IMR-90 (cell line): ENCODE data around the gene RAC3. TPM values are rescaled to one million over a fixed set of nuclear protein-coding genes. Genes with fewer than 3 reads are reported as not detected.
A peak's percentile ranks its signal among the peaks of the same experiment; 100 is the strongest.

ENCODE experiments used
- ATAC-seq: fragments of 200-7000 bp; cut with Tn5 transposase; 2 replicates; pipeline ENCODE4 v1.9.1; 2020; ENCODE audit warnings: low read depth, mild to moderate bottlenecking, moderate library complexity
- BruUV-seq: library from RNA; stranded (reverse); fragments of 400-500 nt; replicated peaks from 2 replicates; lab custom pipeline; 2021; lab: Mats Ljungman, UMichigan
- CTCF ChIA-PET: fragments of 300-600 bp; formaldehyde crosslinking; extraction: SDS; loops from one replicate; lab custom pipeline; 2021; ENCODE audit warnings: antibody characterized with exemption; lab: Yijun Ruan, JAX
- POLR2A ChIA-PET: fragments of 300-600 bp; sonication (Branson Sonifier 250); formaldehyde crosslinking; loops from one replicate; lab custom pipeline; 2022; ENCODE audit warnings: antibody characterized with exemption; ENCODE audit not compliant: unreplicated experiment; lab: Charles Lee
- DNase-seq: peaks from one replicate; pipeline ENCODE4 v3.0.0; 2013
- H2AFZ ChIP-seq: replicated peaks from 2 replicates; pipeline ENCODE3; 2013; ENCODE audit warnings: low read length, mild to moderate bottlenecking; ENCODE audit not compliant: poor library complexity
- H2AK5ac ChIP-seq: 2 replicates; pipeline ENCODE4 v1.6.1; 2013; ENCODE audit warnings: low read depth, low read length, inconsistent platforms
- H2AK9ac ChIP-seq: replicated peaks from 2 replicates; pipeline ENCODE3; 2013; ENCODE audit warnings: mild to moderate bottlenecking, low read depth, low read length, moderate library complexity; ENCODE audit not compliant: poor library complexity
- H2BK120ac ChIP-seq: 2 replicates; pipeline ENCODE4 v1.6.1; 2013; ENCODE audit warnings: low read depth, low read length, inconsistent platforms
- H2BK15ac ChIP-seq: 3 replicates; pipeline ENCODE4 v1.6.1; 2013; ENCODE audit warnings: low read depth, low read length, inconsistent platforms
- H2BK20ac ChIP-seq: 2 replicates; pipeline ENCODE4 v1.6.1; 2013; ENCODE audit warnings: low read depth, mild to moderate bottlenecking, inconsistent platforms, low read length, moderate library complexity
- H2BK5ac ChIP-seq: 2 replicates; pipeline ENCODE4 v1.6.1; 2013; ENCODE audit warnings: mild to moderate bottlenecking, low read depth, low read length, inconsistent platforms; ENCODE audit not compliant: poor library complexity, severe bottlenecking
- H3K14ac ChIP-seq: replicated peaks from 2 replicates; pipeline ENCODE4 v1.6.1; 2013; ENCODE audit warnings: low read depth, low read length, inconsistent platforms
- H3K18ac ChIP-seq: 2 replicates; pipeline ENCODE4 v1.6.1; 2013; ENCODE audit warnings: low read depth, low read length, control low read depth
- H3K23ac ChIP-seq: 2 replicates; pipeline ENCODE4 v1.6.1; 2013; ENCODE audit warnings: low read depth, low read length, inconsistent platforms
- H3K27ac ChIP-seq: 2 replicates; pipeline ENCODE4 v1.5.1; 2013; ENCODE audit warnings: mild to moderate bottlenecking, control low read depth, low read length; ENCODE audit not compliant: insufficient read depth
- H3K27me3 ChIP-seq: 2 replicates; pipeline ENCODE4 v1.6.1; 2013; ENCODE audit warnings: low read length; ENCODE audit not compliant: control insufficient read depth, insufficient read depth
- H3K36me3 ChIP-seq: 2 replicates; pipeline ENCODE4 v1.6.1; 2013; ENCODE audit warnings: low read length, mixed read lengths; ENCODE audit not compliant: control insufficient read depth, insufficient read depth
- H3K4ac ChIP-seq: 2 replicates; pipeline ENCODE4 v1.6.1; 2013; ENCODE audit warnings: low read depth, low read length, inconsistent platforms
- H3K4me1 ChIP-seq: 2 replicates; pipeline ENCODE4 v1.6.1; 2013; ENCODE audit warnings: low read length, mixed read lengths; ENCODE audit not compliant: control insufficient read depth, insufficient read depth
- H3K4me2 ChIP-seq: 2 replicates; pipeline ENCODE4 v1.6.1; 2013; ENCODE audit warnings: low read depth, mild to moderate bottlenecking, control low read depth, low read length, moderate library complexity
- H3K4me3 ChIP-seq: 2 replicates; pipeline ENCODE4 v1.5.1; 2013; ENCODE audit warnings: low read depth, mild to moderate bottlenecking, control low read depth, low read length, moderate library complexity; ENCODE audit not compliant: insufficient read depth
- H3K56ac ChIP-seq: 2 replicates; pipeline ENCODE4 v1.6.1; 2013; ENCODE audit warnings: low read length, inconsistent platforms; ENCODE audit not compliant: insufficient read depth; ENCODE audit errors: extremely low read depth
- H3K79me1 ChIP-seq, 2 experiments: 2 replicates each; pipeline ENCODE4 v1.6.1; 2013; ENCODE audit warnings: low read length in 2 of 2, inconsistent platforms in 1 of 2, low read depth in 1 of 2
- H3K9ac ChIP-seq: 2 replicates; pipeline ENCODE4 v1.6.1; 2013; ENCODE audit warnings: low read depth, low read length, control low read depth
- H3K9me1 ChIP-seq: 2 replicates; pipeline ENCODE4 v1.6.1; 2013; ENCODE audit warnings: low read length, inconsistent platforms; ENCODE audit not compliant: insufficient read depth
- H3K9me3 ChIP-seq: 2 replicates; pipeline ENCODE4 v1.6.1; 2013; ENCODE audit warnings: low read length; ENCODE audit not compliant: control insufficient read depth, insufficient read depth
- H4K20me1 ChIP-seq: 2 replicates; pipeline ENCODE4 v1.6.1; 2013; ENCODE audit warnings: low read length, inconsistent platforms; ENCODE audit not compliant: insufficient read depth
- H4K5ac ChIP-seq: 2 replicates; pipeline ENCODE4 v1.6.1; 2013; ENCODE audit warnings: mild to moderate bottlenecking, low read depth, low read length, control low read depth
- H4K8ac ChIP-seq, 2 experiments: 2 replicates each; pipeline ENCODE4 v1.6.1; 2013; ENCODE audit warnings: low read depth in 2 of 2, low read length in 2 of 2, control low read depth in 1 of 2, inconsistent platforms in 1 of 2
- H4K91ac ChIP-seq: 2 replicates; pipeline ENCODE4 v1.6.1; 2013; ENCODE audit warnings: low read depth, low read length, inconsistent platforms; ENCODE audit not compliant: insufficient read depth
- BHLHE40 ChIP-seq: fragments of 150-350 bp; IDR thresholded peaks from 2 replicates; pipeline ENCODE4 v1.6.1; 2016; ENCODE audit warnings: mild to moderate bottlenecking, low read depth, low read length
- CEBPB ChIP-seq: IDR thresholded peaks from 2 replicates; pipeline ENCODE4 v1.6.1; 2012; ENCODE audit warnings: low read depth, low read length, improper control_type of control experiment
- CHD1 ChIP-seq: IDR thresholded peaks from 2 replicates; pipeline ENCODE4 v1.6.1; 2012; ENCODE audit warnings: low read depth, low read length, improper control_type of control experiment
- CTCF ChIP-seq: conservative IDR thresholded peaks from 2 replicates; pipeline ENCODE4 v1.5.1; 2012; ENCODE audit warnings: mild to moderate bottlenecking, low read depth, low read length, improper control_type of control experiment
- ELK1 ChIP-seq: fragments of 150-350 bp; IDR thresholded peaks from 2 replicates; pipeline ENCODE4 v1.6.1; 2016; ENCODE audit warnings: low read depth, mild to moderate bottlenecking, low read length, moderate library complexity, borderline replicate concordance
- FOS ChIP-seq: fragments of 150-350 bp; IDR thresholded peaks from 2 replicates; pipeline ENCODE4 v1.6.1; 2016; ENCODE audit warnings: low read depth, low read length
- MAFK ChIP-seq: IDR thresholded peaks from 2 replicates; pipeline ENCODE4 v1.6.1; 2012; ENCODE audit warnings: low read depth, low read length, improper control_type of control experiment
- MAZ ChIP-seq: IDR thresholded peaks from 2 replicates; pipeline ENCODE4 v1.6.1; 2012; ENCODE audit warnings: low read depth, mild to moderate bottlenecking, low read length, improper control_type of control experiment, moderate library complexity, borderline replicate concordance
- MXI1 ChIP-seq: IDR thresholded peaks from 2 replicates; pipeline ENCODE4 v1.6.1; 2012; ENCODE audit warnings: low read depth, mild to moderate bottlenecking, low read length, moderate library complexity, borderline replicate concordance
- NFE2L2 ChIP-seq: fragments of 150-350 bp; IDR thresholded peaks from 2 replicates; pipeline ENCODE4 v1.6.1; 2016; ENCODE audit warnings: low read depth, mild to moderate bottlenecking, low read length
- POLR2A ChIP-seq: IDR thresholded peaks from 2 replicates; pipeline ENCODE4 v1.6.1; 2012; ENCODE audit warnings: mild to moderate bottlenecking, low read depth, low read length
- RAD21 ChIP-seq: IDR thresholded peaks from 2 replicates; pipeline ENCODE4 v1.6.1; 2012; ENCODE audit warnings: low read length, improper control_type of control experiment
- RCOR1 ChIP-seq: IDR thresholded peaks from 2 replicates; pipeline ENCODE4 v1.6.1; 2012; ENCODE audit warnings: mild to moderate bottlenecking, low read length, improper control_type of control experiment; ENCODE audit not compliant: insufficient replicate concordance
- RFX5 ChIP-seq: IDR thresholded peaks from 2 replicates; pipeline ENCODE4 v1.8.0; 2012; ENCODE audit warnings: low read depth, mild to moderate bottlenecking, low read length, moderate library complexity
- SMC3 ChIP-seq: fragments of 150-350 bp; IDR thresholded peaks from 2 replicates; pipeline ENCODE4 v1.6.1; 2016; ENCODE audit warnings: low read depth, mild to moderate bottlenecking, antibody characterized with exemption, low read length, moderate library complexity
- USF2 ChIP-seq: fragments of 150-350 bp; IDR thresholded peaks from 2 replicates; pipeline ENCODE4 v1.6.1; 2017; ENCODE audit warnings: mild to moderate bottlenecking, antibody characterized with exemption, low read length, low read depth
- WGBS, 2 experiments: methylation state at CpG; one replicate each; pipeline versions ENCODE4 v1.1.5 to v1.1.7; 2013; ENCODE audit warnings: missing lambda C conversion rate in 2 of 2; ENCODE audit not compliant: insufficient read length in 1 of 2; ENCODE audit errors: extremely low coverage in 2 of 2; 5-methylcytosine and 5-hydroxymethylcytosine counted together
- dilution Hi-C: fragments of 300-500 bp; cut with HindIII; formaldehyde crosslinking; loops from one replicate; pipeline ENCODE4 v1.14.3; 2018; ENCODE audit warnings: low sequenced_read_pairs; ENCODE audit not compliant: unreplicated experiment
- in situ Hi-C: fragments of 300-500 bp; cut with MboI; formaldehyde crosslinking; loops from 3 replicates; pipeline ENCODE4 v1.14.3; 2019; ENCODE audit warnings: low sequenced_read_pairs, inconsistent platforms, mixed read lengths
- intact Hi-C: fragments of 100-400 bp; cut with micrococcal nuclease; formaldehyde crosslinking; loops from 2 replicates; pipeline ENCODE4 v1.10.0; 2022
- polyA plus RNA-seq, 3 experiments: library from polyadenylated mRNA; depleted of rRNA; stranded (reverse); fragments of >200 nt; gene quantifications; 2 replicates each; pipeline ENCODE4 v1.2.3, GENCODE V29; 2012; ENCODE audit warnings: low replicate concordance in 1 of 3
- total RNA-seq: library from RNA; depleted of rRNA; stranded (reverse); fragments of >200 nt; gene quantifications from 2 replicates; pipeline ENCODE4 v1.2.3, GENCODE V29; 2012

RAC3 gene
- total and polyA plus RNA-seq, 2 of the 4 experiments (the other 2 are of a cell fraction), result 5.7 to 23.4 TPM

GRCh38 chr17:82024859-82025258, 6.6 kb upstream of the RAC3 start:
- POLR2A ChIA-PET, result no interaction called here
- no peak overlapping the region for H2AK5ac ChIP-seq
- no peak overlapping the region for H2BK15ac ChIP-seq
- DNase-seq (no peak), ATAC-seq (no peak)
- H3K9me3 ChIP-seq, result no peaks in the 10 kb centered on the region
- BruUV-seq, result no TSS peak
- H3K56ac ChIP-seq, result no peak overlapping the region
- H2AK9ac ChIP-seq, result peak overlapping the region; percentile 55
- no peaks in the 10 kb centered on the region for H3K27me3 ChIP-seq
- peaks cover 24% of the 10 kb centered on the region for H4K20me1 ChIP-seq
- H3K18ac ChIP-seq, result no peak overlapping the region
- no peak overlapping the region for H4K91ac ChIP-seq
- intact Hi-C loops (no loop called here), in situ Hi-C loops (no loop called here), dilution Hi-C loops (no loop called here)
- no peak overlapping the region for H4K8ac ChIP-seq
- H3K9me1 ChIP-seq, result no peaks in the 10 kb centered on the region
- H3K4ac ChIP-seq, result no peak overlapping the region
- CTCF ChIA-PET, result no interaction called here
- peaks cover 13% of the 10 kb centered on the region for H3K4me1 ChIP-seq
- H3K4me2 ChIP-seq, result no peak overlapping the region
- no peak overlapping the region for H3K27ac ChIP-seq
- H2BK120ac ChIP-seq, result no peak overlapping the region
- H3K14ac ChIP-seq, result no peak overlapping the region
- H3K9ac ChIP-seq, result no peak overlapping the region
- WGBS, 2 experiments, result 99% methylated on average over 12 of the region's 17 CpGs; no CpG with 5 or more reads in 1 of the 2 experiments
- H3K4me3 ChIP-seq, result no peak overlapping the region
- TF ChIP-seq USF2 (no peak), RFX5 (no peak), CTCF (no peak), MAFK (no peak), POLR2A (no peak), FOS (no peak), MXI1 (no peak), BHLHE40 (no peak), NFE2L2 (no peak), MAZ (no peak), SMC3 (no peak), RAD21 (no peak), CHD1 (no peak), RCOR1 (no peak), ELK1 (no peak), CEBPB (no peak)
- peaks cover 2% of the 10 kb centered on the region for H3K36me3 ChIP-seq
- no peak overlapping the region for H4K5ac ChIP-seq
- H2BK5ac ChIP-seq, result no peak overlapping the region
- peak overlapping the region; percentile 32 for H2AFZ ChIP-seq
- no peak overlapping the region for H3K23ac ChIP-seq
- H3K79me1 ChIP-seq, result peaks cover 12 to 39% of the 10 kb centered on the region in 2 experiments
- no peak overlapping the region for H2BK20ac ChIP-seq
